HG03342 (cell line): ENCODE data around the gene NSMCE1.

Experiments used
- ATAC-seq: cut with Tn5 transposase; IDR thresholded peaks from one replicate; pipeline ENCODE4 v1.9.1; 2021; ENCODE audit warnings: mild to moderate bottlenecking, moderate library complexity; ENCODE audit not compliant: unreplicated experiment

NSMCE1 gene

DNA sequence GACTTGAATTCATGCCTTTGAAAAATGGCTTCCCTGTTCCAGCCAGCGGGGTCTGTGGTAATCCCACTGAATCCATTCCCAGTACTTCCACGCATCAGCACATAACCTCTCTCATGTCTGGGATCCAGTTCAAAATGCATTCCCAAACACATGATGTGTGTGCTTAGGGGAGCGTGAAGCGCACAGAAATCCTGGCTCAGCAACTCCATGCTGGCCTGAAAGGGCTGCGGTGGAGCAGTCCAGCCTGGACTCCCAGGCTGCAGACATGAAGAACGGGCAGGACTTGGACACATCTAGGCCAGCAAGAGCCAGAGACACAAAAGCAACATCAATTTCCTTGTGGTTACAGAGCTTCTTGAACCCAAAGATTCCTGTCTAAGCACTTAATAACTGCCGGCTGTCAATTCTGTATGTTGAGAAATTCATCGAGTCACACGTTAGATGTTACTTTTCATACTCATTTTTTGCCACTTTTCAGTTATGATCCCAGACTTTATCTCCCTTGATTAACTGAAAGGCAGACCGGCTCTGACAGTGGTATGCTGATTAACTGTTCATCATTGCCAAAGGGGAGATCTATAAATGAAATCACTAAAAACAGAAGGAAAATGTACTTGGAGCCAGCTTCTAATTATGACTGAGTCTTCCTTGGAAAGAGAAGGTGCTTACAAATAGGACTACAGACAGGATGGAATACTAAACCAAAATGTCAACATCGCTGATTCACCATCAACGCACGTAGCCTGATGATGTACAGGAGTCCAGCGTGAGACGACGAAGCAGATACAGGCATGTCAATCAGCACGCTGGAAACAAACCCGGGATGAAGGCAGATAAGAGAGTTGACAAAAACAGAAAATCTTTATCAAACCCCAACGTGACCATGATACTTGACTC is 23.0 kb downstream of the NSMCE1 start:
- no peak for ATAC-seq

DNA sequence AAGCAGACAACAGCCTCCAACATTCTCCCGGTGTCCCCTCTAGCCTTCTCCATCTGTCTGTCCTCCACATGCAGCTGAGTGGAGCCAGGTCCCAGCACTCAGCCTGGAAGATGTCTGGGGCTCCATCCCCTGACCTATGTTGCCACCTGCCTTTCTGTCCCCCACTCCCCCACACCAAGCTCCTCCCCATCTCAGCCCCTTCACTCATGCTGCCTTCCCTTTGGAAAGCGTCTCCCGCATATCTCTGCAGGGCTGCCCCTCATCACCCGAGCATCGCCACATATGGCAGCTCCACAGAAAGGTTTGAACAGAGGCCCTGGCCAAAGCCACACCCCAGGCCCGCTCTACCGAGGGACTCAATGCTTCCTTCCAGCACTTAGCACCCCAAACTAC is 24.2 kb downstream of the NSMCE1 start:
- no peak for ATAC-seq

GRCh38 chr16:27243725-27244362 is 24.7 kb downstream of the NSMCE1 start:
- ATAC-seq: no peak

DNA sequence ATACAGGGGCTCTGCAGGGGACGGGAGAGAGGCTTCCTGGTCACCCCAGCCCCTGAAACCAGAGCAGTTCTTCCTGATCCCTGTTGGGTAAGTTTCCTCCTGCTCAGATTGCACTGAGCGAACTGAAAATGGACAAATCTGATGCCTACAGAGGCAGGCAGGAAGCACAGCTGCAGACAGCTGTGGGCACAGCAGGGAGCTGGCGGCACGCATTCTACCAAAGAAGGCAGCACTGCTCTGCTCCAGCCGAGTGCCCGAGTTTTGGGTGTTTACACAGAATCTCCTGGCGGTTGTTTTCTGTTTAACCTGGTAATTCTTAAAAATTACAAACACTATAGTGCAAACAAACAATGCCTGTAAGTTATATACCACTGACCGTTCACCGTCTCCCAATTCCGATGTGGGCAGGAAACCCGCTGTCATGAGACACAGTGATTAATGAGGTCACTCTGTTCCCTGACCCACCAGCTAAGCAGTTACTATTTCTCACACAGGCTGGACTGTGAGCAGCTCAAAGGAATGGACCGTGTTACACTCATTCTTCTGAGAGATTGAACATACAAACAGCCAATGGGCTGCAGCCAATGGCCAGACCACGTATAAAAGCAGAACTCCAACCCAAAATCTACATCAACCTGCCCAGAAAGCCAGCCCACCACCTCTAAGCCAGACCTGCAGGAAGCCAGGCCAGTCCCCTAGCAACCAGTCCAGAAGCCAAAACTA is 25.5 kb downstream of the NSMCE1 start:
- no peak for ATAC-seq

DNA sequence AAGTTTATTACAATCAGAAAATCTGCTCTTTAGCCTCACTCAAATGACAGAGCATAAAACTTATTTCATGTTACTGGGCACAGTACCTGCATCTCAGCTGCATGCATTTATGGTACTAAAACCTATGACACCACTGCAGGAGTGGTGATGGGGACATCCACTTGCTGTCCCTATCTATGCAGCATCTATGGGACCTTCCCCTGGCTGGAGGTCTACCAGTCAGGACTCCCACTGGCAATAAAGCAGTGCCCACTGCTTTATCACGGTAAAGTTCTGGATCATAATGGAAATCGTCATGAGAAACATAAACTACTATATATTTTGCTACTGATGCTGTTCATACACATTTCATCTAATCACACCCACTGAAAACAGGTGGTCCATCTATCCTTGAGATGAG is 26.2 kb downstream of the NSMCE1 start:
- ATAC-seq: no peak

DNA sequence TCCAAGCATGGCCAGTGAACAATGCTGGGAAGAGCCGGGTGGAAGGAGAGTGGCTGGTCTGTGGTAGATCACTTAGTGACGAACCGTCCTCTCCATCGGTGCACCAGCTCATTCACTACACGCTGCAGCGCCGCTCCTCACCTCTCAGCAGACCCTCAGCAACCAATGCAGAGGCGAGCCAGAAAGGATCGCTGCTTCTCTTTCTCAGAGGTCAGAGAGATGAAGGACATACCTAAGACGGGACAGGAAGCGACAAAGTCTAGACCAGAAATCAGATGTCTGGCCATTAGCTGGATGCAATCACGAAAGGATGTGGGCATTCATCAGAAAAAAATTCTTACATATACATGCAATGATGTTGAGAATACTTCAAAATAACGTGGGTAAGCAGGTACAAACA is 26.9 kb downstream of the NSMCE1 start:
- ATAC-seq: no peak

DNA sequence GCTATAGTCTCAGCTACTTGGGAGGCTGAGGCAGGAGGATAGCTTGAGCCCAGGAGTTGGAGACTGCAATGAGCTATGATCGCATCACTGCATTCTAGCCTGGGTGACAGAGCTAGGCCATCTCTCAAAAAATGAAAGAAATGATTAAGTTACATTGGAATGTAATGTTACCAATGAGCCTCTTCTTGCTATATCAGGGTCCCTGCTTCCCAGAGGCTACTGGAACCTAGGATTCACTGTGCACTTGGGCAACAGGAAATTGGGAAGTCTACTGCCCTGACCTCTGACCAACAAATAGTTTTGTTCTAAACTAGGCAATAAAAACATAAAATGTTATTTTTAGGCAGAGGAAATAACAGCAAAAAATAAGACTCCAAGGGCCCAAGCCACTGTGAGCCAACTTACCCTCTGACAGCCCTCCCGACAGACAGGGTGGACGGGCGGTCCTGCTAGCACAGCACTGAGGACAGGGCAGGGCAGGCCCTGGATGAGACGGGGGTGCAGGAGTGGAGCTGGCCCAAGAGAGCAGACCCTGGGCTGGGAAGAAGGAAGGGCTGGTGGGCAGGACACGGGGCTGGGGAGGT is 27.5 kb downstream of the NSMCE1 start:
- ATAC-seq: no peak

DNA sequence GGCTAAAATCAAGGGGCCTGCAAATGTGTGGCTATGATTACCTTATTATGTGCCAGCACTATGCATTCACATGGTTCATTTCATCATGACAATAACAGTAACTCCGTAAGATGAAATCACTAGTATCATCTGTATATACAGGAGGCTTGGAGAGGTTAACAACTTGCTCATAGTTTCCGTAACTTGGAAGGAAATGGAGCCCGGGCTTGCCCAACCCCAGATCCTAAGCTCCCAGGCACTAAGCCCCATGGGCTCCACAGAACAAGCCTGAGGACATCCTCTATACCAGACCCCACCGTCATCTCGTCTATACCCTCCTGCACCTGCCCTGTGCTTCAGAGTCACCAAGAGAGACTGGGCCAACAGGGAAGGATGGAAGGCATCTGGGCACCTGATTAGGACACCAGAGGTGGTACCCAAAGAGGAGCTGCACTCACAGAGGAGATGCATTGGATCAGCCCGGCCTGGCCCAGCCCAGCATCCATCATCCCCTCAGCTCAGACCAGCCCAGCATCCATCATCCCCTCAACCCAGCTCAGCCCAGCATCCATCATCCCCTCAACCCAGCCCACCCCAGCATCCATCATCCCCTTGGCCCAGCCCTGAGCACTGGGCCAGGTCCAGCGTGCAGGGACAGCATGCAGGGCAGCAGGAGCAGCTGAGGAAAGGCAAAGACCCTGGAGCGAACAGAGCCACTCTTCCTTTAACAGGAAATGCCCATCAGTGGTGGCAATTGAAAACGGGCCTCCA is 28.5 kb downstream of the NSMCE1 start:
- ATAC-seq: no peak

GRCh38 chr16:27239026-27239425 is 29.5 kb downstream of the NSMCE1 start:
- ATAC-seq: no peak

DNA sequence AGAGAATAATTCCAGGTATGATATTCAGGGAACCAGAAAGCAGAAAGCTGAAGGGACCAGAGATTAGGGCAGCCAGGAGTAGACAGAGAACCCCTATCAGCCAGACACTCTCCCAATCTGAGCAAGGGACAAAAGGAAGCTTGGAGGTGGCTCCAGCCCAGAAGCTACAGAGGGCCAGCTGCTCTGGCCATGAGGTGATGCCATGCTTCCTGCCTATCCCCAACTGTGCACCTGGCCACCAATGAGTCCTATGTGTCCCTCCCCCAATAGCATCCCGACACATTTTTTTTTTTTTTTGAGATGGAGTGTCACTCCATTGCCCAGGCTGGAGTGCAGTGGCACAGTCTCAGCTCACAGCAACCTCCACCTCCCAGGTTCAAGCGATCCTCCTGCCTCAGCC is 30.0 kb downstream of the NSMCE1 start:
- ATAC-seq: no peak

DNA sequence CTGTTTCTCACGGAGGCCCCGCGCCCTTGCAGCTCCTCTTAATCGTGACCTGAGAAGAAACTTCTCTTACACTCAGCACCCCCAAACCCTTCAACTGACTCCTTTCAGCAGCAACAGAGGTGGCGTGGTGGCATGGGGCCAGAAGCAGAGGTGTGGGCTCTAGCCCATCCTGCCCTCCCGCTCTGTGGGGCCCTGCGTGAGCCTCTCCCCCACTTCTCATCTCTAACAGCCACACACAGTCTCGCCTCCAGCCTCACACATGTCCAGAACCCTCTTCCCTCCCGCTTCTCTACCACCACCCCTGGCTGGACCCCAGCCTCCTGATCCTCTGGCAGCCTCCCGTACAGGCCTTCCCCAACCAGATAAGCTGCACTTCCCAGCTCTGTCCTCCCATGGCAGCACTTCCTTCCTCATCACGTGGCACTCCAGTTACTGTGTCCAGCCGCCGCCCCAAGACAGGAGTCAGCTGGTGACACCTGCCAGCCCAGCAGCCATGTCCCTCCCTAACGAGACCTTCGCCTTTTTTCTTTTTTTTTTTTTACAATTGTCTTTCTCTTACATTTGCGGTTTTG is 30.5 kb downstream of the NSMCE1 start:
- no peak for ATAC-seq

- peak; percentile 63 for ATAC-seq
Measured at GRCh38 chr16:27237219-27238015, 31.2 kb downstream of the NSMCE1 start.

- ATAC-seq: no peak
Measured at GRCh38 chr16:27236635-27237218, 31.8 kb downstream of the NSMCE1 start.

DNA sequence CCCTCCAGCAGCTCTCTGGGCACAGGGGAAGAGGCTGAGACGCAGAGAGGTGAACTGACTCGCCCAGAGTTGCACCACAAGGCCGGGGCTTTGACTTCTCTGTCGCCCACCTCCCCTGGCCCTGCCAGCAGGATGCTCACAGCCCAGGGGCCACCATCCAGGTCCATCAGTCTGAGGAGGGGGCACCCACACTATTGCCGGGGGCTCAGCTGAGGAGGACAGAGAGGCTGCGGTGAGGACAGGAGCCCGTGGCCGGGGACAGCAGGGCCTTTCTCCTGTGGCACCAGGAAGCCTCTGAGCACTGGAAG is 32.7 kb downstream of the NSMCE1 start:
- no peak for ATAC-seq

- no peak for ATAC-seq
Measured at GRCh38 chr16:27235055-27235937, 33.3 kb downstream of the NSMCE1 start.

GRCh38 chr16:27234603-27235002 is 34.0 kb downstream of the NSMCE1 start:
- no peak for ATAC-seq

- no peak for ATAC-seq
Measured at GRCh38 chr16:27234171-27234570, 34.4 kb downstream of the NSMCE1 start.

DNA sequence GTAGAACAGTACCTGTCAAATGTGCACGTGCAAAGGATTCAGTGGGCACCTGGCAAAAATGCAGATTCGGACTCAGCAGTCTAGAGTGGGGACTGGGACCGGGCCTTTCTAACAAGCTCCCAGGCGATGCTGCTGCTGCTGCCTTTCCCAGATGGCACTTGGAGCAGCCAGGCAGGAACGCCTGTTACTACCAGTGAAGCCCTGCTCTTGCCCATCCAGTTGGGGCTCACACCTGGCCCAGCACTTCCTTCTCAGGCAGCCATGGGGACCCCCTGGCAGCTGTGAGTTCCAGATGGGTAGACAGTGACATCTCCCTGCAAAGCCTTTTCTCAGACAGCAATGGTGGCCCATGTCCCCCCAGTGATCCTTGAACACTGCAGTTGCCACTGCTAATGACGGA is 34.8 kb downstream of the NSMCE1 start:
- ATAC-seq: no peak
